GM19463 (cell line): ENCODE measurements around the gene GREB1.

Source experiments
- ATAC-seq: cut with Tn5 transposase; IDR thresholded peaks from one replicate; pipeline ENCODE4 v1.9.1; 2021; ENCODE audit warnings: mild to moderate bottlenecking, moderate library complexity; ENCODE audit not compliant: unreplicated experiment

GREB1 gene

GRCh38 chr2:11559066-11559785, 25.4 kb downstream of the GREB1 start:
- no peak for ATAC-seq

- no peak for ATAC-seq
Measured at GRCh38 chr2:11559786-11560155, 25.9 kb downstream of the GREB1 start.

GRCh38 chr2:11560806-11561205, 27.0 kb downstream of the GREB1 start:
- ATAC-seq: no peak

- ATAC-seq: no peak
Measured at GRCh38 chr2:11562011-11562410, 28.2 kb downstream of the GREB1 start.

GRCh38 chr2:11562476-11562875, 28.6 kb downstream of the GREB1 start:
- no peak for ATAC-seq

GRCh38 chr2:11563784-11564666, 30.2 kb downstream of the GREB1 start:
- ATAC-seq: no peak

GRCh38 chr2:11564816-11565567, 31.1 kb downstream of the GREB1 start:
- ATAC-seq: no peak

- ATAC-seq: no peak
Measured at GRCh38 chr2:11566383-11566782, 32.5 kb downstream of the GREB1 start.

- no peak for ATAC-seq
Measured at GRCh38 chr2:11567631-11568031, 33.8 kb downstream of the GREB1 start.

- no peak for ATAC-seq
Measured at GRCh38 chr2:11568436-11568835, 34.6 kb downstream of the GREB1 start.

GRCh38 chr2:11569636-11570035, 35.8 kb downstream of the GREB1 start:
- ATAC-seq: no peak

- no peak for ATAC-seq
Measured at GRCh38 chr2:11571170-11571569, 37.3 kb downstream of the GREB1 start.

GRCh38 chr2:11572996-11573395, 39.2 kb downstream of the GREB1 start:
- no peak for ATAC-seq

GRCh38 chr2:11573418-11574175, 39.8 kb downstream of the GREB1 start:
- ATAC-seq: no peak

GRCh38 chr2:11574176-11575046, 40.6 kb downstream of the GREB1 start:
- no peak for ATAC-seq

GRCh38 chr2:11576398-11576797, 42.6 kb downstream of the GREB1 start:
- ATAC-seq: no peak

GRCh38 chr2:11577101-11577883, 43.4 kb downstream of the GREB1 start:
- ATAC-seq: no peak

- ATAC-seq: no peak
Measured at GRCh38 chr2:11578081-11578948, 44.5 kb downstream of the GREB1 start.
